Smooth muscle cell (in vitro differentiated cells): ENCODE measurements around the gene OR2T10. TPM values are rescaled to one million over a fixed set of nuclear protein-coding genes. Genes with fewer than 3 reads are reported as not detected.

Experiments used
- DNase-seq: peaks from one replicate; lab custom pipeline; 2025; ENCODE audit not compliant: unreplicated experiment; lab: John Stamatoyannopoulos, UW
- H2AFZ ChIP-seq: fragments of 200-600 bp; sonication (generic); 2 replicates; pipeline ENCODE4 v1.6.0; 2016; ENCODE audit warnings: antibody characterized with exemption, low read depth, mild to moderate bottlenecking
- H3F3A ChIP-seq: fragments of 200-600 bp; sonication (generic); 2 replicates; pipeline ENCODE4 v1.6.0; 2017; ENCODE audit warnings: antibody characterized with exemption, low read depth
- H3K27ac ChIP-seq: fragments of 200-600 bp; sonication (generic); 2 replicates; pipeline ENCODE4 v1.5.1; 2016; ENCODE audit warnings: low read depth, mild to moderate bottlenecking
- H3K27me3 ChIP-seq: fragments of 200-600 bp; sonication (generic); 2 replicates; pipeline ENCODE4 v1.6.1; 2016; ENCODE audit warnings: low read depth, mild to moderate bottlenecking
- H3K36me3 ChIP-seq: fragments of 200-600 bp; sonication (generic); 2 replicates; pipeline ENCODE4 v1.5.1; 2016; ENCODE audit warnings: low read depth
- H3K4me1 ChIP-seq: fragments of 200-600 bp; sonication (generic); 2 replicates; pipeline ENCODE4 v1.5.1; 2016; ENCODE audit warnings: low read depth
- H3K4me2 ChIP-seq: fragments of 200-600 bp; sonication (generic); 2 replicates; pipeline ENCODE4 v1.6.0; 2016; ENCODE audit warnings: mild to moderate bottlenecking
- H3K4me3 ChIP-seq: fragments of 200-600 bp; sonication (generic); 2 replicates; pipeline ENCODE4 v1.5.1; 2016; ENCODE audit warnings: mild to moderate bottlenecking
- H3K79me2 ChIP-seq: fragments of 200-600 bp; sonication (generic); 2 replicates; pipeline ENCODE4 v1.6.0; 2016; ENCODE audit warnings: low read depth, mild to moderate bottlenecking
- H3K9ac ChIP-seq: fragments of 200-600 bp; sonication (generic); 2 replicates; pipeline ENCODE4 v1.6.0; 2016; ENCODE audit warnings: low read depth
- H3K9me3 ChIP-seq: fragments of 200-600 bp; sonication (generic); replicated peaks from 2 replicates; pipeline ENCODE4 v1.5.1; 2016; ENCODE audit warnings: low read depth
- H4K20me1 ChIP-seq: fragments of 200-600 bp; sonication (generic); 2 replicates; pipeline ENCODE4 v1.6.0; 2016; ENCODE audit warnings: low read depth
- CTCF ChIP-seq: fragments of 200-600 bp; sonication (generic); IDR thresholded peaks from 2 replicates; pipeline ENCODE4 v1.5.1; 2017; ENCODE audit warnings: borderline replicate concordance, mild to moderate bottlenecking, antibody characterized with exemption; ENCODE audit not compliant: insufficient read depth, poor library complexity, severe bottlenecking
- WGBS: methylation state at CpG from one replicate; pipeline ENCODE4 v1.1.7; 2016; ENCODE audit warnings: low lambda C conversion rate; 5-methylcytosine and 5-hydroxymethylcytosine counted together
- polyA plus RNA-seq: library from polyadenylated mRNA; unstranded; fragments of >200 nt; fragmentation: Nextera tagmentation; extraction: Ambion mirVana; gene quantifications from 2 replicates; pipeline ENCODE4 v1.2.1, GENCODE V29; 2016
- total RNA-seq: library from RNA; depleted of rRNA; stranded (reverse); fragments of >200 nt; gene quantifications from 2 replicates; pipeline ENCODE4 v1.2.3, GENCODE V29; 2014

OR2T10 gene
- total and polyA plus RNA-seq, 2 experiments from 2014 or later: not detected

GRCh38 chr1:248610301-248610700 lies 12.8 kb upstream of the OR2T10 start:
- Histone ChIP-seq H3K27me3 (no peaks in the 10 kb centered on the region), H3K4me2 (no peak overlapping the region), H3K9me3 (peaks cover 15% of the 10 kb centered on the region), H3K9ac (no peak overlapping the region), H3K4me1 (no peaks in the 10 kb centered on the region), H4K20me1 (no peaks in the 10 kb centered on the region), H2AFZ (no peak overlapping the region), H3F3A (no peaks in the 10 kb centered on the region), H3K27ac (no peak overlapping the region), H3K4me3 (no peak overlapping the region), H3K36me3 (no peaks in the 10 kb centered on the region), H3K79me2 (no peaks in the 10 kb centered on the region)
- 39% methylated on average over 3 of the region's 3 CpGs for WGBS
- no peak for DNase-seq
- no peak for TF ChIP-seq CTCF

- Histone ChIP-seq H3K4me1 (no peaks in the 10 kb centered on the region), H3K36me3 (no peaks in the 10 kb centered on the region), H3K27ac (no peak overlapping the region), H3K9me3 (peaks cover 15% of the 10 kb centered on the region), H3K79me2 (no peaks in the 10 kb centered on the region), H4K20me1 (no peaks in the 10 kb centered on the region), H3K9ac (no peak overlapping the region), H3K27me3 (no peaks in the 10 kb centered on the region), H3K4me3 (no peak overlapping the region), H2AFZ (no peak overlapping the region), H3F3A (no peaks in the 10 kb centered on the region), H3K4me2 (no peak overlapping the region)
- TF ChIP-seq CTCF: no peak
- DNase-seq: no peak
- 71% methylated on average over 8 of the region's 8 CpGs for WGBS
Measured at GRCh38 chr1:248599396-248599795, 1.9 kb upstream of the OR2T10 start.

GRCh38 chr1:248596615-248597014 lies 885 bp downstream of the OR2T10 start:
- no peaks in the 10 kb centered on the region for H3K79me2 ChIP-seq
- no peaks in the 10 kb centered on the region for H3K4me1 ChIP-seq
- H4K20me1 ChIP-seq: no peaks in the 10 kb centered on the region
- TF ChIP-seq CTCF: no peak
- no peak for DNase-seq
- H3K27ac ChIP-seq: no peak overlapping the region
- H3K4me3 ChIP-seq: no peak overlapping the region
- H3K27me3 ChIP-seq: no peaks in the 10 kb centered on the region
- no peak overlapping the region for H3K4me2 ChIP-seq
- H3K9me3 ChIP-seq: peaks cover 11% of the 10 kb centered on the region
- no peaks in the 10 kb centered on the region for H3K36me3 ChIP-seq
- 85% methylated on average over 2 of the region's 2 CpGs for WGBS
- H3K9ac ChIP-seq: no peak overlapping the region
- no peaks in the 10 kb centered on the region for H3F3A ChIP-seq
- H2AFZ ChIP-seq: no peak overlapping the region

GRCh38 chr1:248593226-248593625 lies 4.3 kb downstream of the OR2T10 start:
- H4K20me1 ChIP-seq: no peaks in the 10 kb centered on the region
- 56% methylated on average over 5 of the region's 5 CpGs for WGBS
- no peak overlapping the region for H3K4me2 ChIP-seq
- H3K4me1 ChIP-seq: no peaks in the 10 kb centered on the region
- no peaks in the 10 kb centered on the region for H3K79me2 ChIP-seq
- no peaks in the 10 kb centered on the region for H3K36me3 ChIP-seq
- no peak overlapping the region for H3K9ac ChIP-seq
- no peak overlapping the region for H3K27ac ChIP-seq
- no peak for TF ChIP-seq CTCF
- H3K27me3 ChIP-seq: no peaks in the 10 kb centered on the region
- H3F3A ChIP-seq: no peaks in the 10 kb centered on the region
- H3K4me3 ChIP-seq: no peak overlapping the region
- no peak overlapping the region for H2AFZ ChIP-seq
- H3K9me3 ChIP-seq: peaks cover 19% of the 10 kb centered on the region
- DNase-seq: no peak
